T-cell (primary cell): ENCODE data around the gene COL13A1. TPM values are rescaled to one million over a fixed set of nuclear protein-coding genes. Genes with fewer than 3 reads are reported as not detected.
A peak's percentile ranks its signal among the peaks of the same experiment; 100 is the strongest.

Source experiments
- ATAC-seq, 4 experiments: fragments of 200-7000 bp in 3 of 4; fragments of 150-1000 bp in 1 of 4; cut with Tn5 transposase; replicated peaks in 1 of 4; 1 replicate in 3 of 4; 2 replicates in 1 of 4; pipeline ENCODE4 v1.10.0; 2021; ENCODE audit warnings: moderate library complexity in 3 of 4, mild to moderate bottlenecking in 2 of 4, moderate number of reproducible peaks in 1 of 4
- CTCF ChIA-PET, 2 donors: fragments of 300-600 bp; sonication (Branson Sonifier 250); formaldehyde crosslinking; loops; one replicate each; lab custom pipeline; 2022; ENCODE audit warnings: antibody characterized with exemption in 2 of 2; lab: Charles Lee
- POLR2A ChIA-PET, 2 donors: fragments of 300-600 bp; sonication (Branson Sonifier 250); formaldehyde crosslinking; loops; one replicate each; lab custom pipeline; 2022; ENCODE audit warnings: antibody characterized with exemption in 2 of 2; lab: Charles Lee
- DNase-seq, 35 experiments: peaks; one replicate each; pipeline versions ENCODE4 v3.0.0 to v3.0.0-alpha.2; 2013 to 2023
- H3K27ac ChIP-seq: one replicate; pipeline ENCODE4 v1.5.1; 2013; ENCODE audit warnings: low read length
- H3K27me3 ChIP-seq, 2 experiments: replicated peaks in 1 of 2; 1 replicate in 1 of 2; 2 replicates in 1 of 2; pipeline versions ENCODE4 v1.6.1 to v1.7.0; 2013; ENCODE audit warnings: low read length in 1 of 2, mixed read lengths in 1 of 2; ENCODE audit not compliant: control insufficient read depth in 2 of 2, insufficient read depth in 2 of 2; ENCODE audit errors: extremely low read depth in 1 of 2
- H3K36me3 ChIP-seq, 2 donors: 1 replicate in 1 of 2; 2 replicates in 1 of 2; pipeline versions ENCODE4 v1.6.1 to v1.7.0; 2013; ENCODE audit warnings: low read length in 1 of 2; ENCODE audit not compliant: control insufficient read depth in 2 of 2, insufficient read depth in 1 of 2; ENCODE audit errors: extremely low read depth in 1 of 2
- H3K4me1 ChIP-seq, 2 experiments: 1 replicate in 1 of 2; 2 replicates in 1 of 2; pipeline versions ENCODE4 v1.6.1 to v1.7.0; 2013; ENCODE audit warnings: low read length in 2 of 2, mixed read lengths in 1 of 2; ENCODE audit not compliant: insufficient read depth in 2 of 2, control insufficient read depth in 1 of 2; ENCODE audit errors: extremely low read depth in 1 of 2
- H3K4me3 ChIP-seq, 2 donors: 1 replicate in 1 of 2; 2 replicates in 1 of 2; pipeline versions ENCODE4 v1.5.1 to v1.7.0; 2013; ENCODE audit warnings: mild to moderate bottlenecking in 2 of 2, low read length in 1 of 2, moderate library complexity in 1 of 2; ENCODE audit not compliant: control insufficient read depth in 1 of 2; ENCODE audit errors: extremely low read depth in 1 of 2
- H3K9me3 ChIP-seq: 2 replicates; pipeline ENCODE4 v1.7.0; 2013
- H3K27ac Mint-ChIP-seq, 2 donors: one replicate each; pipeline ENCODE4 v1.8.0; 2020 to 2021; ENCODE audit warnings: mild to moderate bottlenecking in 2 of 2, mixed read lengths in 2 of 2
- H3K27me3 Mint-ChIP-seq, 2 donors: one replicate each; pipeline ENCODE4 v1.8.0; 2021 to 2022; ENCODE audit warnings: mixed read lengths in 2 of 2
- H3K36me3 Mint-ChIP-seq: one replicate; pipeline ENCODE4 v1.8.0; 2021; ENCODE audit warnings: mixed read lengths
- H3K4me1 Mint-ChIP-seq, 3 donors: one replicate each; pipeline ENCODE4 v1.8.0; 2020 to 2022; ENCODE audit warnings: mixed read lengths in 3 of 3, mild to moderate bottlenecking in 1 of 3
- H3K4me3 Mint-ChIP-seq, 3 donors: one replicate each; pipeline ENCODE4 v1.8.0; 2020 to 2022; ENCODE audit warnings: mild to moderate bottlenecking in 3 of 3, mixed read lengths in 3 of 3, moderate library complexity in 3 of 3
- H3K9me3 Mint-ChIP-seq, 3 donors: one replicate each; pipeline ENCODE4 v1.8.0; 2020 to 2022; ENCODE audit warnings: mixed read lengths in 3 of 3
- WGBS: methylation state at CpG from one replicate; pipeline ENCODE4 v1.1.5; 2013; ENCODE audit warnings: missing lambda C conversion rate; ENCODE audit not compliant: insufficient coverage; 5-methylcytosine and 5-hydroxymethylcytosine counted together
- total RNA-seq, 35 experiments: library from RNA in 6 of 35; stranded (reverse) in 6 of 35; fragments of 120-200 nt in 1 of 35; gene quantifications; one replicate each; pipeline versions ENCODE4 v1.2.1 to v1.2.4 and lab custom pipeline; 2013 to 2026

The COL13A1 gene
- total RNA-seq, 5 donors from 2014 or later (not counting 1 experiment from before 2014, with no cell fraction given): 0.09 TPM; not detected in 4

DNA sequence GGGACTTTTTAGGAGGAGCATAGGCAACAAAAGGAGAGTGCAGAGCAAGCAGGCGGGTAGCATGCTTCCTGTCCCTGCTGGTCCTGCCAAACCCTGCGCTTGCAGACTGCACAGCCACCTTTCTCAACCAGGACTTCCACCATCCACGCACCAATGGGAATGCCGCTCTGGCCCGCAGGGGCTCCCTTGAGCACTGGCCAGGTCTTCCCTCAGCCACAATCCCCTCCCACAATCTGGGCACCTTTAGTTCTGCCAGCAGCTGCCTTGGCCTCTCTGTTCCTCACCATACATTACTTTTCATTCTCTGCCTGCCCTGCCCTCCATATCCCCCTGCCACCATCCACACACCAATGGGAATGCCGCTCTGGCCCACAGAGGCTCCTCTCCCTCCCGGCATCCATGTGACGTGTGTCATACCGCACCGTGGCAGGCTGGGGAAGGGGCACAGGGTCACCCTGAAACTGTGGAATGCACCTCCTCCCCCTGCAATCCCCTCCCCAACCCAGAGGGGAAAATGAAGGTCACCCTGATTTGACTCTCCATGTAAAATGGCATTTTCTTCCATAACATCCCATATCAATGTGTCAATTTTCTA lies 153.6 kb downstream of the COL13A1 start:
- POLR2A ChIA-PET: no interaction called here
- ATAC-seq: no peak
- H3K27ac Mint-ChIP-seq: no peak overlapping the region
- H3K27me3 Mint-ChIP-seq: peaks cover 16 to 17% of the 10 kb centered on the region in 2 donors
- no peaks in the 10 kb centered on the region for H3K36me3 Mint-ChIP-seq
- CTCF ChIA-PET: no interaction called here
- Histone ChIP-seq H3K27me3 (peaks cover 0 to 7% of the 10 kb centered on the region in 2 experiments), H3K36me3 (no peaks in the 10 kb centered on the region), H3K4me1 (no peaks in the 10 kb centered on the region), H3K9me3 (no peaks in the 10 kb centered on the region), H3K4me3 (no peak overlapping the region), H3K27ac (no peak overlapping the region)
- WGBS: 84% methylated on average over 8 of the region's 10 CpGs
- no peaks in the 10 kb centered on the region for H3K4me1 Mint-ChIP-seq
- H3K9me3 Mint-ChIP-seq: no peaks in the 10 kb centered on the region
- no peak for DNase-seq
- no peak overlapping the region for H3K4me3 Mint-ChIP-seq

DNA sequence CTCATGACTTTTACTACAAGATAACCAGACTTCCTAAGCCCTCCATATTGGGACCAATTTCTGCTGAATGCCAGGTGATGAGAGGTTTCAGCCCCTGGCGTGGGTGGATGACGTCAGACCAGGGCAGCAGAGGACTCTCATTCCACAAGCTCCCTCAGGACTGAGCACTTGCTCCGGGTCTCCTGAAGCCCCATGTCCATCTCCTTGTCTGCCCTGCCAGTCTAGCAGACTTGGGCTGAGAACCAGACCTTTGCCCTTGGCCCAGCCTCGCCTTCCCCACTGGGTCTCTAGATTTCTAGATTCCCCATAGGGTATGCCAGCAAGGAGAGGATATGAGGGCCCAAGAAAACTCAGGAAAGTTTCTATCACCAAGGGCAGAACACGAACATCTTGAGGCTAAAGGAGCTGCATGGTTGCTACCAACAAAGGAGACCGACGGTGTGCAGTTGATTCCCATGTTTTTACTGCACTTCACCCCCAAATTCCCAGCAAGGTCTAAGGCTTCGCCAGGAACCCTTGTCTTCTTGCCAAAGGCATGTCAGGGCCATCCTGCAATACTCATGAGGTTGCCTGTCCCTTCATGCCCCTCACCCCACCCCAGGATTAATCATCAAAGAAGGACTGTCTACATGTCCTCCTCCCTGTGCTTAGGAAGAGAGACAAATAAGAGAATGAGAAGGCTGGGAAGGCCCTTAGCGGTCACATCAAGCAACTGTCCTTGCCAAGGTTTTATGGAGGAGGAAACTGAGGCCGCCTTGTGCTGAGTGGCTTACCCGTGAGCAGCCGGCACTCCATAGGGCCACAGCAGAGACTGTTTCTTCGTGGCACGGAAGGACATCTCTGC lies 154.4 kb downstream of the COL13A1 start:
- no peak overlapping the region for H3K27ac Mint-ChIP-seq
- peaks cover 0 to 7% of the 10 kb centered on the region in 2 experiments for H3K27me3 ChIP-seq
- no peaks in the 10 kb centered on the region for H3K9me3 ChIP-seq
- H3K4me1 Mint-ChIP-seq: no peaks in the 10 kb centered on the region
- no peak for ATAC-seq
- no peak overlapping the region for H3K4me3 Mint-ChIP-seq
- no peaks in the 10 kb centered on the region for H3K4me1 ChIP-seq
- peaks cover 14 to 20% of the 10 kb centered on the region in 2 donors for H3K27me3 Mint-ChIP-seq
- ChIA-PET CTCF (interaction anchor here in 1 of 2 donors (0.6 kb wide), 1 partner anchor 1177 kb away, joined by 3 read pairs; no protein-coding TSS in a partner anchor), POLR2A (no interaction called here)
- H3K9me3 Mint-ChIP-seq: no peaks in the 10 kb centered on the region
- no peak overlapping the region for H3K27ac ChIP-seq
- no peak for DNase-seq
- no peaks in the 10 kb centered on the region for H3K36me3 ChIP-seq
- WGBS: 80% methylated on average over 13 of the region's 14 CpGs
- no peak overlapping the region for H3K4me3 ChIP-seq
- H3K36me3 Mint-ChIP-seq: no peaks in the 10 kb centered on the region

DNA sequence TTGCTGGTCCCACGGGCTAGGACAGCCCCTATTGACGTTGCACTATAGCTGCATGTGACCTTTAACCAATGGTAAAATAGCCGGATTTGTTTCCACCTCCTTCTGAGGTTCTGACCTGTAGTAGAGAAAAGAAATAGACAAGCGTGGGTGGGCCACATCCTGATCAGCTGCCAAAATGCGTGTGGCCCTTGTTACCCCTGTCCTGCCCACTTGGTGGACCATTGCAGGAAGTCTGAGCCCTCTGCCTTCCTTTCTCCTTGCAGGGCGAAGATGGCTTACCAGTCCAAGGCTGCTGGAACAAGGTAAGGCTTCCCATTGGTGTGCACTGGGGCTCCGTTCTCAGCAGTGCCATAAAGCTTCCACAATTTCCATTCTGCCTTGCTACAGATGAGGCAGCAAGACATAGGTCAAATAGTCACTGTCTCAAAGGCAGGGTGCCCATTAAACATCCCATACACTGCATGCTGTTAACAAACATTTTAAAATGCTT lies 155.1 kb downstream of the COL13A1 start:
- H3K27ac Mint-ChIP-seq: no peak overlapping the region
- no peak for ATAC-seq
- H3K4me1 Mint-ChIP-seq: no peaks in the 10 kb centered on the region
- Histone ChIP-seq H3K27ac (no peak overlapping the region), H3K36me3 (no peaks in the 10 kb centered on the region), H3K9me3 (no peaks in the 10 kb centered on the region), H3K4me3 (no peak overlapping the region), H3K27me3 (peaks cover 0 to 13% of the 10 kb centered on the region in 2 experiments), H3K4me1 (no peaks in the 10 kb centered on the region)
- H3K9me3 Mint-ChIP-seq: no peaks in the 10 kb centered on the region
- CTCF ChIA-PET: interaction anchor here in 1 of 2 donors (0.6 kb wide), 1 partner anchor 1177 kb away, joined by 3 read pairs; no protein-coding TSS in a partner anchor
- 37% methylated on average over 6 of the region's 7 CpGs for WGBS
- POLR2A ChIA-PET: no interaction called here
- no peaks in the 10 kb centered on the region for H3K36me3 Mint-ChIP-seq
- DNase-seq: no peak
- no peak overlapping the region for H3K4me3 Mint-ChIP-seq
- peaks cover 13 to 23% of the 10 kb centered on the region in 2 donors for H3K27me3 Mint-ChIP-seq

DNA sequence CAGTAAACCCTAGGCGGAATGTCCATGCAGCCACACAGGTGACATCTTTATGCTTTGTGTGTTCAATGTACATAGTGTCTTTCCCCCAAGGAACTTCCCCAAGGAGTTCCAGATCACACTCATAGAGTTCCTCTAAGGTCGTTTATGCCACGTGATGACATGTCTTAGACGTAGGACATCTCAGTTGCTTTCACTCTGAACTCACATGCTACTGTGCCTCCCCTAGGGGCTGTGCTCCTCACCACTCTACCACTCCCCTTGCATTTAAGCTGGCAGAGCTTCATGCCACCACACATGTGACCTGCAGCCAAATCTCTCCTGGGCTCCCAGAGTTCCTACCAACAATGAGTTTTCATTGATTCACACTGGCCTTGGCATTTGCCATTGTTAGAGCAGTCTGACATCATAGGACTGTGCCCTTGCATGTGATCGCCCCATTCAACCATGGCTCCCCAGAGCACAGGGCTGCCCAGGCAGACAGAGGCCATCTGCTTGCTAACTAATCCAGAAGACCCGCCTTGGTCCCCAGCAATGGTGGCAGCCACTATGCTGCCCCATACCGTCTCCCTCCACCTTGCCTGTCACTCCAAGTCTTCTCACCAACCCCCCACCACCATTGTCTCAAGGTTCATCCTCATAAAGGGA lies 155.7 kb downstream of the COL13A1 start:
- ATAC-seq: no peak
- H3K27me3 ChIP-seq: peaks cover 0 to 18% of the 10 kb centered on the region in 2 experiments
- no peaks in the 10 kb centered on the region for H3K9me3 Mint-ChIP-seq

DNA sequence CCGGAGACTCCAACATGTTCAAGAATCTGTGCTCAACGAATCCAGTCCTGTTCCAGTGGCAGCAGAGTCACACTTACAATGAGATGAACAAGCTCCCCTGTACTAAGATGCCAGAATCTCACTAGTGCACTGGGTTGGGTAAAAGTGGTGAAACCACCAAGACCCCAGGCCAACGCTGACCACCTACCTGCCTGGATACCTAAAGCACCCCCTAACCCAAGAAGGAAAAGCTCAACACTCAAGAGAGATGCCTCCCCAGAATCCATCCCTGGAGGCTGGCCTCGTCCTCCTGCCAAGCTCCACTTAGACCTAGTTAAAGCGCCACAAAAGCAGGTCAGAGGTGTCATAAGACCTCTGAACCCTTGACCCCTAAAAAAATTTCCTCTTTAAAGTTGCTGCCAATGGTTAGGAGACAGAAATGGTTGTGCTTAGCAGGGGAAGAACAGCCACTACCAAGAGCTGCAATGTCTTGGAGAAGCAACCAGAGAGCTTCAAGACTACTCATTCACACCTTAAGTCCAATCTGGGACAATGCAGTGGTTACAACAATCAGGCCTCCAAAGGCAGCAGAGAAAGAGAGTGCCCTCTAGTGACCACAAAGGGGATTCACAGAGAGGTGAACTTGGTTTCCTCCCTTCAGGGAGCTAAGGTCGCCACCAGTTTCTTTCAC lies 156.3 kb downstream of the COL13A1 start:
- no peaks in the 10 kb centered on the region for H3K4me1 ChIP-seq
- Mint-ChIP-seq H3K4me3 (no peak overlapping the region), H3K9me3 (no peaks in the 10 kb centered on the region), H3K36me3 (no peaks in the 10 kb centered on the region), H3K27ac (no peak overlapping the region), H3K4me1 (no peaks in the 10 kb centered on the region), H3K27me3 (peaks cover 13 to 29% of the 10 kb centered on the region in 2 donors)
- H3K9me3 ChIP-seq: no peaks in the 10 kb centered on the region
- ChIA-PET CTCF (interaction anchor here (0.5 to 1.2 kb wide), 6 partner anchors 12 to 866 kb away, joined by 3 to 5 read pairs (median 3); partner anchors contain the start of gene TYSND1 (in 1 of the 2)), POLR2A (no interaction called here)
- peaks cover 0 to 25% of the 10 kb centered on the region in 2 experiments for H3K27me3 ChIP-seq
- H3K36me3 ChIP-seq: no peaks in the 10 kb centered on the region
- peak in 3 of 4 experiments; percentile 29 to 58 (median 39) for ATAC-seq
- no peak overlapping the region for H3K27ac ChIP-seq
- H3K4me3 ChIP-seq: no peak overlapping the region
- WGBS: 80% methylated on average over 2 of the region's 6 CpGs
- peak in 2 of 35 experiments; percentile 10 to 47 for DNase-seq

More for the DNA sequence above, 155.7 kb downstream of the COL13A1 start:
- DNase-seq: no peak
- Histone ChIP-seq H3K36me3 (no peaks in the 10 kb centered on the region), H3K9me3 (no peaks in the 10 kb centered on the region), H3K4me1 (no peaks in the 10 kb centered on the region), H3K4me3 (no peak overlapping the region), H3K27ac (no peak overlapping the region)
- CTCF ChIA-PET: interaction anchor here in 1 of 2 donors (0.6 to 1.2 kb wide), 2 partner anchors 13 to 78 kb away, joined by 3 read pairs; no protein-coding TSS in a partner anchor
- no peaks in the 10 kb centered on the region for H3K4me1 Mint-ChIP-seq
- peaks cover 13 to 24% of the 10 kb centered on the region in 2 donors for H3K27me3 Mint-ChIP-seq
- H3K27ac Mint-ChIP-seq: no peak overlapping the region
- POLR2A ChIA-PET: no interaction called here
- H3K36me3 Mint-ChIP-seq: no peaks in the 10 kb centered on the region
- no peak overlapping the region for H3K4me3 Mint-ChIP-seq
- 78% methylated on average over 7 of the region's 7 CpGs for WGBS
